LNCaP clone FGC (cell line): ENCODE measurements around the gene ZNF547.

ENCODE experiments used
- DNase-seq: peaks from one replicate; pipeline ENCODE4 v3.0.0-alpha.2; 2011; ENCODE audit warnings: low read depth
- H3K4me3 ChIP-seq: 2 replicates; pipeline ENCODE4 v1.5.1; 2011; ENCODE audit warnings: mild to moderate bottlenecking, low read depth, low read length, control low read depth
- CTCF ChIP-seq: IDR thresholded peaks from 2 replicates; pipeline ENCODE4 v1.5.1; 2012; ENCODE audit warnings: mild to moderate bottlenecking; ENCODE audit not compliant: control insufficient read depth, insufficient read depth; ENCODE audit errors: extremely low read depth

Gene ZNF547

GRCh38 chr19:57382806-57383488 lies 19.6 kb downstream of the ZNF547 start:
- DNase-seq, result no peak
- H3K4me3 ChIP-seq, result no peak overlapping the region
- TF ChIP-seq CTCF, result no peak

GRCh38 chr19:57389194-57389729 lies 25.9 kb downstream of the ZNF547 start:
- no peak for TF ChIP-seq CTCF
- DNase-seq, result no peak

GRCh38 chr19:57389730-57390598 lies 26.6 kb downstream of the ZNF547 start, which contains the start of gene ZNF548:
Gene ZNF548 (plus strand): TSS chr19:57389854. CDS start chr19:57390100, 246 bp downstream.
- DNase-seq, result peak; percentile 94
- no peak for TF ChIP-seq CTCF
- peak within 1 kb of the TSS; percentile 71 for H3K4me3 ChIP-seq

More at GRCh38 chr19:57389194-57389729, 25.9 kb downstream of the ZNF547 start:
- peak overlapping the region; percentile 71 for H3K4me3 ChIP-seq

GRCh38 chr19:57395710-57396109 lies 32.4 kb downstream of the ZNF547 start:
- DNase-seq, result no peak
- H3K4me3 ChIP-seq, result no peak overlapping the region
- TF ChIP-seq CTCF, result no peak

- no peak overlapping the region for H3K4me3 ChIP-seq
- DNase-seq, result no peak
- no peak for TF ChIP-seq CTCF
These were observed 35.5 kb downstream of the ZNF547 start for GRCh38 chr19:57398868-57399267.

GRCh38 chr19:57403737-57404563 lies 40.6 kb downstream of the ZNF547 start:
- H3K4me3 ChIP-seq, result no peak overlapping the region
- TF ChIP-seq CTCF, result no peak
- DNase-seq, result no peak
